NB4 (cell line): ENCODE results near the gene SPTBN5.

Experiments
- DNase-seq: peaks from one replicate; pipeline ENCODE4 v3.0.0; 2010; ENCODE audit warnings: low read depth
- H3K4me3 ChIP-seq: one replicate; pipeline ENCODE4 v1.5.1; 2011; ENCODE audit warnings: mild to moderate bottlenecking, low read depth, low read length, moderate library complexity
- MYC ChIP-seq: IDR thresholded peaks from 2 replicates; pipeline ENCODE4 v1.6.1; 2011; ENCODE audit warnings: low read depth, low read length
- POLR2A ChIP-seq: IDR thresholded peaks from 2 replicates; pipeline ENCODE4 v1.6.1; 2011; ENCODE audit warnings: mild to moderate bottlenecking; ENCODE audit not compliant: insufficient read length; ENCODE audit errors: extremely low read depth
- TF ChIP-seq, protein P1 (sequence below): IDR thresholded peaks from 2 replicates; pipeline ENCODE4 v1.6.1; 2011; ENCODE audit warnings: low read depth, low read length
- TF ChIP-seq, protein P2 (sequence below): IDR thresholded peaks from one replicate; pipeline ENCODE4 v1.5.1; 2012; ENCODE audit warnings: low read depth, low read length

SPTBN5 gene

DNA sequence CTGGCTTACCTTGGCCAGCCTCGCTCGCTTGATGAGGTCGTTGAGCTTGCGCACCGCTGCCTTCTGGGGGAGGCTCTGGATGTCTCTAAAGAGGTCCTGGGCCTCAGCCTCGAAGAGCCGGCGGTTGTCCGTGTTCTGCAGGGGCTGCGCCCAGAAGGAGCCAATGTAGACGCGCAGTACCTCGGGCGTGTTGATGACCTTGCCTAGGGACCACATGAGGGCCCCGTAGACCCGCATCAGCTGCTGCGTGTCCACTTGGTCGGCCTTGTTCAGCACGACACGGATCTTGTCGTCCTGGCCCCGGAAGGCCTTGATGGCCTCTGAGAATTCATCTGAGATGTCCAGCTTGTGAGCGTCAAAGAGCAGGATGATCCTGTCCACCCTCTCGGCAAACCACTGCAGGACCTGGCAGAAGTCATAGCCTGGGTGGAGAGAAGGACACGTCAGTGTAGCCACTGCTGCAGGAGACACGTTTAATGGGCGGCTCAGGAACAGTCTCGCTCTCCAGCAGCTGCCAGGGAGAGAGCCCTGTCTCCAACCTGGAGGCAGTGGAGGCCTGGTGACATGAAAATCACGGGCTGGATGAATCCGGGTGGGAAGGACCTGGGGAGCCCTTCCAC lies 25.5 kb upstream of the SPTBN5 start:
- no peak overlapping the region for H3K4me3 ChIP-seq
- TF ChIP-seq, protein P1, sequence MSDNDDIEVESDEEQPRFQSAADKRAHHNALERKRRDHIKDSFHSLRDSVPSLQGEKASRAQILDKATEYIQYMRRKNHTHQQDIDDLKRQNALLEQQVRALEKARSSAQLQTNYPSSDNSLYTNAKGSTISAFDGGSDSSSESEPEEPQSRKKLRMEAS, result no peak
- TF ChIP-seq, protein P2, sequence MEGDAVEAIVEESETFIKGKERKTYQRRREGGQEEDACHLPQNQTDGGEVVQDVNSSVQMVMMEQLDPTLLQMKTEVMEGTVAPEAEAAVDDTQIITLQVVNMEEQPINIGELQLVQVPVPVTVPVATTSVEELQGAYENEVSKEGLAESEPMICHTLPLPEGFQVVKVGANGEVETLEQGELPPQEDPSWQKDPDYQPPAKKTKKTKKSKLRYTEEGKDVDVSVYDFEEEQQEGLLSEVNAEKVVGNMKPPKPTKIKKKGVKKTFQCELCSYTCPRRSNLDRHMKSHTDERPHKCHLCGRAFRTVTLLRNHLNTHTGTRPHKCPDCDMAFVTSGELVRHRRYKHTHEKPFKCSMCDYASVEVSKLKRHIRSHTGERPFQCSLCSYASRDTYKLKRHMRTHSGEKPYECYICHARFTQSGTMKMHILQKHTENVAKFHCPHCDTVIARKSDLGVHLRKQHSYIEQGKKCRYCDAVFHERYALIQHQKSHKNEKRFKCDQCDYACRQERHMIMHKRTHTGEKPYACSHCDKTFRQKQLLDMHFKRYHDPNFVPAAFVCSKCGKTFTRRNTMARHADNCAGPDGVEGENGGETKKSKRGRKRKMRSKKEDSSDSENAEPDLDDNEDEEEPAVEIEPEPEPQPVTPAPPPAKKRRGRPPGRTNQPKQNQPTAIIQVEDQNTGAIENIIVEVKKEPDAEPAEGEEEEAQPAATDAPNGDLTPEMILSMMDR, result no peak
- TF ChIP-seq MYC (no peak), POLR2A (no peak)

DNA sequence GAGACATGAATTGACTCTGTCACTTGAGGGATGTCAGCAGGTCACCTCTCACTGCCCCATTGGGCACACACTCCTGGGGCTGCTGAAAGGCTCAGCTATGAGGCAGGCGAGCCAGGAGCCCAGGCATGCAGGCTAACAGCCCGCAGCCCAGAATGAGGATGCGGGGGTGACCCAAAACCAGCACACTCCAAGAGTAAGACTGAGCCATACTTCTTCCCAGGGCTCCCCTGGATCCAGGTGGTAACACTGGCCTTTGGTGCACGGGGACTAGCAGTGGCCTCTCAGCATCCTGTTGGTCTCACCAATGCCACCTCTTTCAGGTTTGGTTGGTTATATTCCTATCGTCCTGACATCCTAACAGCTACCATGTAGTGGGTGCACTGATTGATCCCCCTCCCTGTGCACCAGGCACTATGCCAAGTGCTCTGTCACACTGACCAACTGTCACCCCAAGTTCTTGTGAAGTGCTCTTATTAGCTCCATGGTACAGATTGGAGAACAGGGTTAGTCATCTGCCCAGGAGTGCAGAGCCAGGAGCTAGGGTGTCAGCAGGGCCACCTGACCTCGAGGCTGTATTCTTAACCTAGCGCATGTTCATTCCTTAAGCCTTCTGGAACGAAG lies 24.8 kb upstream of the SPTBN5 start:
- DNase-seq, result no peak
- TF ChIP-seq POLR2A, result no peak
- TF ChIP-seq, protein P1, result no peak
- no peak overlapping the region for H3K4me3 ChIP-seq

More for the DNA sequence above, 25.5 kb upstream of the SPTBN5 start:
- DNase-seq, result no peak

DNA sequence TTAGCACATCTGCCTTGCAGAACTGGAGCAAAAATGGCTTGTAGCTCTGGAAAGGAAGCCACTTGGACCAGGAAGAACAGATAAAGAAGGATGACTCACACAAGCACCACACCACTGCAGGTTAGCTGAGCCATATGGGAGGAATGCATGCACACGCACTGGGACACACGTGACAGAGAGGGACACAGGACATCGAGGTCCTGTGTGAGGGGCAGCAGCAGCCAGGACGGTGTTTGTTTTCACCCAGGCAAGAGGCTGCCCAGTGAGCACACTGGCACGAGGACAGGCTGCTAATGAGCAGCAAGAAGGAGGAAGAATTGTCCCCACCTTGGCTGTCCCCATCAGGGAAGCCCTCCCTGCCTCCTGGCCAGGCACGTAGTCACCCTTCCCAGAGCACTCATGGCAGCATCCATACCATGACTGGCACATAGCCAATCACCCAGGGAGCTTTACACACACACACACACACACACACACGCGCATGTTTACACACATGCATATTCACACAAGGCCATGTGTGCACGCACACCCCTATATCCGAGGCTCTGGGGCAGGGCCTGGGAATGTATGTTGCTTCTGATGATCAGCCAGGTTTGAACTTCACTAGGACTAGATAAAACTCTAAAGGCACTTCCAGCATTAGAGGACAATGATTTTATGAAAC lies 24.0 kb upstream of the SPTBN5 start:
- no peak for DNase-seq
- TF ChIP-seq, protein P1, result no peak
- no peak for TF ChIP-seq MYC
- no peak for TF ChIP-seq POLR2A
- TF ChIP-seq, protein P2, result no peak
- no peak overlapping the region for H3K4me3 ChIP-seq

DNA sequence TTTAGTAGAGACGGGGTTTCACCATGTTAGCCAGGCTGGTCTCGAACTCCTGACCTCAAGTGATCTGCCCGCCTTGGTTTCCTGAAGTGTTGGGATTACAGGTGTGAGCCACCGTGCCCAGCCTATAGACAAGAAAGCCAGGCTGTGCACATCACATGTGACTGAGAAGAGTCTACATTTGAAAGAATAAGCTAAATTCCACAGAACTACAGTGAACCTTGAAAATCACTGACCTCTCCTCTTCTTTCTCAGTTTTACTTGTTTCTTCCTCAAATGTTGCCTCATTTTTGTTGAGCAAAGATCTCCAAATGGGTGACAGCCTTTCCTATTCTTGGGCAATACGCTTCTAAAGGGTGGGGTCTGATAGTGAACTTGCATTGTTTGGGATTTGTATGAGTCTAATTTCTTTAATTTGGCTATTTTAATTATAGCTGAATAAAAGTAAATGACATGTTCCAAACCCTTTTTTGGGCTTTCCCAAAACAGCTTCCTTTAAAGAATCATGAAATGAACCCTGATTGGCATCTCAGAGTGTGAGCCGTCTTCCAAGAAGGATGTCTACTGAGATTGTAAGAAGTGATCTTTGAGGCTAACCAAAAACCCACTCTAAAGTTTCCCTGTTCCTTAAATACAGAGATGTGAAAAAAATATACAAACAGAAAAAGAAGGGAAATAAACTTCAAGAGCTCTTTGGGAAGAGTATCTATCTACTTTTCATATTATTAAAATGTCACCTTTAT lies 21.6 kb upstream of the SPTBN5 start:
- DNase-seq, result no peak
- no peak overlapping the region for H3K4me3 ChIP-seq
- TF ChIP-seq, protein P1, result no peak
- TF ChIP-seq POLR2A (no peak), MYC (no peak)
- TF ChIP-seq, protein P2, result no peak

DNA sequence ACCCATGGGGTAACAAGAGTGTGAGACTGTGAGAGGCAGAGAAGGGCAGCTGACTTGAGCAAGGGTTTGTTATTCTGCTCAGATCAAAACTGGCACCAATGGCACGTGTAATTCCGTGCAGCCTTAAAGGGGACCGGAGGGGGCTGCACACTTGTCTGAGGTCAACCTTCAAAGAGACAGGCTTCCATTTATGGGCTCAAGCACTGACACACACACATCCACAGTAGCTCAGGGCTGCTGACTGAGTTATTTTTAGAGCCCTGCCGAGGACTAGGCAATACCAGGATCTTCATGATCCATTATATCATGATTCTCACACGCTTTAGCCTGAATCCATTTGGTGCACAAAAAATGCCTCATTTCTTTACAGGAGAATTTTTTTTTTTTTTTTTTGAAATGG lies 20.6 kb upstream of the SPTBN5 start:
- no peak for TF ChIP-seq MYC
- no peak for DNase-seq

DNA sequence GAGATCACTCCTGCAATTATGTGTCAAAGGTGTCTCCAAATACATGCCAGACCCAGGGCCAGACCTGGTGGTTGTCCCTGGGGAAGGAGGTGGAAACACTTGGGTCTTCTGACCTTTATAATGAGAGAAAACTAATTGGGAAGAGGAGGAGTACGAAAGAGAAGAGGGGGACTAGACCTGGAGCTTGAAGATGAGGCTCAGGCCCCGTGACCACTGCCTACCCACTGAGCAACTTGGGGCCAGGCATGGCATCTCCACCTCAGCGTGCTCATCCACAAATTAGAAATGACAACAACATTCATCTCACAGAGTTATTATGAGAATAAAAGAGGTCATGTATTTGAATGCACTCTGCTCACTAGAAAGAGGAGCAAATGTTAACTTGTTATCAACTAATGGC lies 19.4 kb upstream of the SPTBN5 start:
- no peak overlapping the region for H3K4me3 ChIP-seq
- TF ChIP-seq, protein P2, result no peak
- TF ChIP-seq MYC (no peak), POLR2A (no peak)
- TF ChIP-seq, protein P1, result no peak
- DNase-seq, result no peak

More for the DNA sequence above, 20.6 kb upstream of the SPTBN5 start:
- H3K4me3 ChIP-seq, result no peak overlapping the region
